ENCODE data around the gene KCNH2. TPM values are rescaled to one million over a fixed set of nuclear protein-coding genes. Genes with fewer than 3 reads are reported as not detected.

The KCNH2 gene
- total and polyA plus RNA-seq, 9 donors, result 2.0 to 26.3 (median 6.7) TPM

DNA sequence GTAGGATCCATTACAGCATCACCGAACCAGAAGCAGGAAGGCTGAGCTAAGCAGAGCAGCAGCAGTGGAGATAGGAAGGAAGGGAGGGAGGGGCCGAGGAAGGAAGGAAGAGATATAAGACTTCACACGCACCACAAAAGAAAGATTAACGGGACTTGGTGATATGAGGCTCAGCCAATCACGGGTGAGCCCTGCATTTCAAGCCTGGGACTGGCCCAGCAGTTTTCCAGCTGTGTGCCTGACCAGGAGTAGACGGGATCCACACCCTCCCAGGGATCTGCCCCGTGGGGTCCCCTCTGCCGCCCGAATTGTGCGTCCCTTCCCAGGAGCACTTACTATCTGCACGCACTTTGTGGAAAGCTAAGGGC lies 30.0 kb upstream of the KCNH2 start:
- Histone ChIP-seq H3K36me3 (no peaks in the 10 kb centered on the region), H3K4me3 (no peak overlapping the region), H3K9me3 (no peaks in the 10 kb centered on the region), H3K27ac (no peak overlapping the region), H3K4me1 (ENCODE audit: insufficient read depth) (peaks cover 4% of the 10 kb centered on the region), H3K27me3 (no peaks in the 10 kb centered on the region)
- TF ChIP-seq, protein P1, sequence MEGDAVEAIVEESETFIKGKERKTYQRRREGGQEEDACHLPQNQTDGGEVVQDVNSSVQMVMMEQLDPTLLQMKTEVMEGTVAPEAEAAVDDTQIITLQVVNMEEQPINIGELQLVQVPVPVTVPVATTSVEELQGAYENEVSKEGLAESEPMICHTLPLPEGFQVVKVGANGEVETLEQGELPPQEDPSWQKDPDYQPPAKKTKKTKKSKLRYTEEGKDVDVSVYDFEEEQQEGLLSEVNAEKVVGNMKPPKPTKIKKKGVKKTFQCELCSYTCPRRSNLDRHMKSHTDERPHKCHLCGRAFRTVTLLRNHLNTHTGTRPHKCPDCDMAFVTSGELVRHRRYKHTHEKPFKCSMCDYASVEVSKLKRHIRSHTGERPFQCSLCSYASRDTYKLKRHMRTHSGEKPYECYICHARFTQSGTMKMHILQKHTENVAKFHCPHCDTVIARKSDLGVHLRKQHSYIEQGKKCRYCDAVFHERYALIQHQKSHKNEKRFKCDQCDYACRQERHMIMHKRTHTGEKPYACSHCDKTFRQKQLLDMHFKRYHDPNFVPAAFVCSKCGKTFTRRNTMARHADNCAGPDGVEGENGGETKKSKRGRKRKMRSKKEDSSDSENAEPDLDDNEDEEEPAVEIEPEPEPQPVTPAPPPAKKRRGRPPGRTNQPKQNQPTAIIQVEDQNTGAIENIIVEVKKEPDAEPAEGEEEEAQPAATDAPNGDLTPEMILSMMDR (IDR thresholded peaks at IDR 0.05), result no peak
- TF ChIP-seq EP300 (IDR thresholded peaks at IDR 0.05) (no peak), POLR2A (IDR thresholded peaks at IDR 0.05) (no peak)
- 2 to 10% (median 7%) methylated on average over 11 of the region's 11 CpGs for WGBS, 3 donors
- intact Hi-C loops (cut with DNase I), result loop anchor here in 1 of 4 donors (5.0 kb wide), 1 partner anchor 104 kb away; no protein-coding TSS in a partner anchor
- DNase-seq, result peak in 1 of 5 donors; percentile 41

- H3K4me3 ChIP-seq, result no peak overlapping the region
- TF ChIP-seq, protein P1 (IDR thresholded peaks at IDR 0.05), result no peak
- no peak for TF ChIP-seq EP300 (IDR thresholded peaks at IDR 0.05)
- no peak for TF ChIP-seq POLR2A (IDR thresholded peaks at IDR 0.05)
- no peaks in the 10 kb centered on the region for H3K9me3 ChIP-seq
- no peaks in the 10 kb centered on the region for H3K27me3 ChIP-seq
- peaks cover 4% of the 10 kb centered on the region for H3K4me1 ChIP-seq (ENCODE audit: insufficient read depth)
- 37 to 69% (median 53%) methylated on average over 7 of the region's 7 CpGs for WGBS, 3 donors
- H3K27ac ChIP-seq, result no peak overlapping the region
- no peak for DNase-seq
- no peaks in the 10 kb centered on the region for H3K36me3 ChIP-seq
- intact Hi-C loops (cut with DNase I), result loop anchor here in 1 of 4 donors (5.0 kb wide), 1 partner anchor 105 kb away; no protein-coding TSS in a partner anchor
Observed at GRCh38 chr7:151007469-151007898, 29.4 kb upstream of the KCNH2 start.

DNA sequence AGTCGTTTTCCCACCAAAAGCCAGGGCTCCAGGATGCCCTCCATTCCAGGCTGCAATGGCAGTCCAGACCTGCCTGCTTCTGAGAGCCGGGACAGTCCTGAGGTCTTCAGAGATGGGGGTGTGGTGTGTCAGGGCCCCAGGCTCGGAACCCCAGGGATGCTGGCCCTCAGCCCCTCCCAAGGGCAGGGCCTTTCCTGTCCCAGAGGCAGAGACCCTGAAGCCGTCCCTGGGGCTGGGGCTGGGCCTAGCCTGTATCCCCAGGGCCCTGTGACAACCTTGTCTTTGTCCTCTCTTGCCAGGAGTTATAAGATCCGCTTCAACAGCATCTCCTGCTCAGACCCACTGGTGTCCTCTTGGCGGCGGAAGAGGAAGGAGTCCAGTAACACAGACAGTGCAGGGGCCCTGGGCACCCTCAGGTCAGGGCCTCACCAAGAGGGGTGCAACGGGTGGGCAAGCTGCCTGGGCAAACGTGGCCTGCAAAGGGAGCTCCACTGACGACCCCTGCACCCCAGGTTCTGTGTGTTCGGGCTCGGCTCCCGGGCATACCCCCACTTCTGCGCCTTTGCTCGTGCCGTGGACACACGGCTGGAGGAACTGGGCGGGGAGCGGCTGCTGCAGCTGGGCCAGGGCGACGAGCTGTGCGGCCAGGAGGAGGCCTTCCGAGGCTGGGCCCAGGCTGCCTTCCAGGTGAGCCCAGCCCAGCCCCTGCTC lies 28.6 kb upstream of the KCNH2 start:
- no peaks in the 10 kb centered on the region for H3K9me3 ChIP-seq
- TF ChIP-seq POLR2A (IDR thresholded peaks at IDR 0.05), result no peak
- no peak for TF ChIP-seq EP300 (IDR thresholded peaks at IDR 0.05)
- TF ChIP-seq, protein P1 (IDR thresholded peaks at IDR 0.05), result no peak
- no peaks in the 10 kb centered on the region for H3K36me3 ChIP-seq
- DNase-seq, result no peak
- intact Hi-C loops (cut with DNase I), result loop anchor here in 1 of 4 donors (5.0 kb wide), 1 partner anchor 106 kb away; no protein-coding TSS in a partner anchor
- H3K4me3 ChIP-seq, result no peak overlapping the region
- H3K27me3 ChIP-seq, result no peaks in the 10 kb centered on the region
- WGBS, 3 donors, result 81 to 88% (median 87%) methylated on average over 23 of the region's 23 CpGs
- no peak overlapping the region for H3K27ac ChIP-seq
- H3K4me1 ChIP-seq (ENCODE audit: insufficient read depth), result peaks cover 4% of the 10 kb centered on the region

GRCh38 chr7:151005566-151005965 lies 27.4 kb upstream of the KCNH2 start:
- Histone ChIP-seq H3K4me1 (ENCODE audit: insufficient read depth) (peaks cover 4% of the 10 kb centered on the region), H3K9me3 (no peaks in the 10 kb centered on the region), H3K27ac (no peak overlapping the region), H3K4me3 (no peak overlapping the region), H3K27me3 (no peaks in the 10 kb centered on the region), H3K36me3 (no peaks in the 10 kb centered on the region)
- DNase-seq, result no peak
- intact Hi-C loops (cut with DNase I), result loop anchor here in 1 of 4 donors (5.0 kb wide), 1 partner anchor 107 kb away; no protein-coding TSS in a partner anchor
- TF ChIP-seq, protein P1 (IDR thresholded peaks at IDR 0.05), result no peak
- TF ChIP-seq EP300 (IDR thresholded peaks at IDR 0.05), result no peak
- TF ChIP-seq POLR2A (IDR thresholded peaks at IDR 0.05), result no peak
- 66 to 72% (median 67%) methylated on average over 9 of the region's 9 CpGs for WGBS, 3 donors
